ENCODE data around the gene ERP44. TPM values are rescaled to one million over a fixed set of nuclear protein-coding genes. Genes with fewer than 3 reads are reported as not detected.

ERP44 gene
- total RNA-seq, 1 donor from 2014 or later: 18.0 TPM

DNA sequence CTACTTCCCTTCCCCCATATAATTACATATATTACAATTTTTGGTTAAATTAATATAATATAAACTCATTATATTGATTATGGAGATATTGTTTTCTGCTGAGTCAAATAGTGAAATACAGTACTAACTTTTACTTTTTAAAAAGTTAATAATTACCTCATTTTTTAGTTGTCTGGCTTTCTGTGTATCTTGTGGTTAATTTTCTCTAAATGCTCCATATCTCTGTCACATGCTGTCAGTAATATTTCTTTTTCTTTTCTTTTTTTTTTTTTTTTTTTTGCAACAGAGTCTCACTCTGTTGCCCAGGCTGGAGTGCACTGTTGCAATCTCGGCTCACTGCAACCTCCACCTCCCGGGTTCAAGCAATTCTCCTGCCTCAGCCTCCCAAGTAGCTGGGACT is 169.1 kb downstream of the ERP44 start:
- H3K4me3 Mint-ChIP-seq: no peak overlapping the region
- H3K27me3 ChIP-seq: no peaks in the 10 kb centered on the region
- no peaks in the 10 kb centered on the region for H3K4me1 Mint-ChIP-seq
- peaks cover 22% of the 10 kb centered on the region for H3K36me3 Mint-ChIP-seq
- H3K27ac ChIP-seq: no peak overlapping the region
- H3F3A ChIP-seq (ENCODE audit: low read depth): no peaks in the 10 kb centered on the region
- H3K9ac ChIP-seq: no peak overlapping the region
- H3K4me1 ChIP-seq: no peaks in the 10 kb centered on the region
- peaks cover 2% of the 10 kb centered on the region for H3K27me3 Mint-ChIP-seq (ENCODE audit: insufficient read depth, low read depth)
- peaks cover 11% of the 10 kb centered on the region for H3K36me3 ChIP-seq
- no peaks in the 10 kb centered on the region for H4K20me1 ChIP-seq (ENCODE audit: low read depth)
- no peak overlapping the region for H2AFZ ChIP-seq (replicated peaks)
- peaks cover 19% of the 10 kb centered on the region for H3K9me3 Mint-ChIP-seq
- no peak for DNase-seq (ENCODE audit: low spot score)
- peaks cover 12% of the 10 kb centered on the region for H3K9me3 ChIP-seq (ENCODE audit: low read depth)
- H3K4me3 ChIP-seq: no peak overlapping the region
- H3K79me2 ChIP-seq (ENCODE audit: low read depth): no peaks in the 10 kb centered on the region
- no peak overlapping the region for H3K27ac Mint-ChIP-seq
- TF ChIP-seq, protein P1, sequence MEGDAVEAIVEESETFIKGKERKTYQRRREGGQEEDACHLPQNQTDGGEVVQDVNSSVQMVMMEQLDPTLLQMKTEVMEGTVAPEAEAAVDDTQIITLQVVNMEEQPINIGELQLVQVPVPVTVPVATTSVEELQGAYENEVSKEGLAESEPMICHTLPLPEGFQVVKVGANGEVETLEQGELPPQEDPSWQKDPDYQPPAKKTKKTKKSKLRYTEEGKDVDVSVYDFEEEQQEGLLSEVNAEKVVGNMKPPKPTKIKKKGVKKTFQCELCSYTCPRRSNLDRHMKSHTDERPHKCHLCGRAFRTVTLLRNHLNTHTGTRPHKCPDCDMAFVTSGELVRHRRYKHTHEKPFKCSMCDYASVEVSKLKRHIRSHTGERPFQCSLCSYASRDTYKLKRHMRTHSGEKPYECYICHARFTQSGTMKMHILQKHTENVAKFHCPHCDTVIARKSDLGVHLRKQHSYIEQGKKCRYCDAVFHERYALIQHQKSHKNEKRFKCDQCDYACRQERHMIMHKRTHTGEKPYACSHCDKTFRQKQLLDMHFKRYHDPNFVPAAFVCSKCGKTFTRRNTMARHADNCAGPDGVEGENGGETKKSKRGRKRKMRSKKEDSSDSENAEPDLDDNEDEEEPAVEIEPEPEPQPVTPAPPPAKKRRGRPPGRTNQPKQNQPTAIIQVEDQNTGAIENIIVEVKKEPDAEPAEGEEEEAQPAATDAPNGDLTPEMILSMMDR (IDR thresholded peaks at IDR 0.05): no peak
- TF ChIP-seq EZH2 (IDR thresholded peaks at IDR 0.05) (no peak), EZH2phosphoT487 (IDR thresholded peaks at IDR 0.05) (no peak)
- H3K4me2 ChIP-seq: no peak overlapping the region

Small RNAs within 50 kb of the gene (small RNA-seq; reads per million reads assigned to genes)
- gene RN7SL75P: not detected

Other genes with a start within 250 kb of the ERP44 start
- gene STX17, start 192.3 kb downstream of the ERP44 start, total RNA-seq (ENCODE audit: low replicate concordance): 31.7 and 34.4 TPM in 2 replicates
- 24.3 and 29.2 TPM in 2 replicates for gene INVS, start 243 bp upstream of the ERP44 start, total RNA-seq (ENCODE audit: low replicate concordance)